ENCODE data around the gene MND1. TPM values are rescaled to one million over a fixed set of nuclear protein-coding genes. Genes with fewer than 3 reads are reported as not detected.

Gene MND1, protein sequence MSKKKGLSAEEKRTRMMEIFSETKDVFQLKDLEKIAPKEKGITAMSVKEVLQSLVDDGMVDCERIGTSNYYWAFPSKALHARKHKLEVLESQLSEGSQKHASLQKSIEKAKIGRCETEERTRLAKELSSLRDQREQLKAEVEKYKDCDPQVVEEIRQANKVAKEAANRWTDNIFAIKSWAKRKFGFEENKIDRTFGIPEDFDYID
- 1.4 and 10.2 TPM in 2 replicates for total RNA-seq

GRCh38 chr4:153344131-153345011, at the start of gene MND1:
Gene MND1 (plus strand): TSS chr4:153344688. CDS start chr4:153344738, 50 bp downstream.

Other genes with a start within 250 kb of the MND1 start
- gene TRIM2, start 140.2 kb upstream of the MND1 start, total RNA-seq = 21.7 and 45.4 TPM in 2 replicates
- 9.8 and 10.4 TPM in 2 replicates for gene TMEM131L, start 121.7 kb downstream of the MND1 start, total RNA-seq